Measurements from ENCODE around the gene FNBP1L. TPM values are rescaled to one million over a fixed set of nuclear protein-coding genes. Genes with fewer than 3 reads are reported as not detected.

Gene FNBP1L
- total and polyA plus RNA-seq, 10 of the 15 experiments (the other 5 are each of a cell fraction or from before 2014, with no cell fraction given), result 0.02 to 0.12 (median 0.07) TPM; not detected in 4

DNA sequence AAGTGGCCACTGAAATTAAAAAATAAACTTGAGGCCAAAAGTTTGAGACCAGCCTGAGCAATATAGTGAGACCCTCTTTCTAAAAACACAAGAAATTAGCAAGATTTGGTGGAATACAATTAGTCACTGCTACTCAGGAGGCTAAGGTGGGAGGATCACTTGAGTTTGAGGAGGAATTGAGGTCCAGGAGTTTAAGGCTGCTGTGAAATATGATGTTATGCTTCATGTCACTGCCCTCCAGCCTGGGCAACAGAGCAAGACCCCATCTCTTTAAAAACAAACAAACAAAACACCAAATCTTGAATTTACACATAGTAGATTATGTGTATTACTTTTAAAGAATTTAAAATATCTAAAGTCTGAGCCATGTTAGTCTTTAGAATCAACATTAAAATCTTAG lies 6.3 kb upstream of the FNBP1L start:
- FAIRE-seq (no peak), DNase-seq (ENCODE audit: low read depth, low spot score) (no peak), ATAC-seq (no peak)
- H3K4me3 ChIP-seq, result no peak overlapping the region
- peaks cover 0 to 2% of the 10 kb centered on the region in 2 experiments; a peak in 2 of 4 replicates for H3K27me3 ChIP-seq (replicated peaks in 1 of 2; ENCODE audit: control insufficient read depth in 2 of 2, insufficient read depth in 2 of 2, low read length in 1 of 2)
- ChIA-PET CTCF (no interaction called here), RAD21 (ENCODE audit: unreplicated experiment) (no interaction called here), SMC1A (ENCODE audit: uncharacterized antibody, unreplicated experiment) (interaction anchor here (0.6 to 1.2 kb wide), 2 partner anchors 372 to 1451 kb away, joined by 3 to 4 read pairs; no protein-coding TSS in a partner anchor), POLR2A (no interaction called here)
- TF ChIP-seq, protein P1, sequence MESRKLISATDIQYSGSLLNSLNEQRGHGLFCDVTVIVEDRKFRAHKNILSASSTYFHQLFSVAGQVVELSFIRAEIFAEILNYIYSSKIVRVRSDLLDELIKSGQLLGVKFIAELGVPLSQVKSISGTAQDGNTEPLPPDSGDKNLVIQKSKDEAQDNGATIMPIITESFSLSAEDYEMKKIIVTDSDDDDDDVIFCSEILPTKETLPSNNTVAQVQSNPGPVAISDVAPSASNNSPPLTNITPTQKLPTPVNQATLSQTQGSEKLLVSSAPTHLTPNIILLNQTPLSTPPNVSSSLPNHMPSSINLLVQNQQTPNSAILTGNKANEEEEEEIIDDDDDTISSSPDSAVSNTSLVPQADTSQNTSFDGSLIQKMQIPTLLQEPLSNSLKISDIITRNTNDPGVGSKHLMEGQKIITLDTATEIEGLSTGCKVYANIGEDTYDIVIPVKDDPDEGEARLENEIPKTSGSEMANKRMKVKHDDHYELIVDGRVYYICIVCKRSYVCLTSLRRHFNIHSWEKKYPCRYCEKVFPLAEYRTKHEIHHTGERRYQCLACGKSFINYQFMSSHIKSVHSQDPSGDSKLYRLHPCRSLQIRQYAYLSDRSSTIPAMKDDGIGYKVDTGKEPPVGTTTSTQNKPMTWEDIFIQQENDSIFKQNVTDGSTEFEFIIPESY (IDR thresholded peaks at IDR 0.05), result no peak
- TF ChIP-seq JUNB (IDR thresholded peaks at IDR 0.05) (no peak), BHLHE40 (IDR thresholded peaks at IDR 0.05; ENCODE audit: borderline replicate concordance in 1 of 2, low read depth in 2 of 2, low read length in 1 of 2) (no peak), EGR1 (IDR thresholded peaks at IDR 0.05; ENCODE audit: borderline replicate concordance in 1 of 2, low read depth in 2 of 2, low read length in 2 of 2) (no peak), ZNF622 (IDR thresholded peaks at IDR 0.05) (no peak), CBX5 (IDR thresholded peaks at IDR 0.05; ENCODE audit: low read depth) (no peak), TBL1XR1 (IDR thresholded peaks at IDR 0.05; ENCODE audit: low read depth, low read length) (no peak), NFIC (IDR thresholded peaks at IDR 0.05; ENCODE audit: low read depth, low read length) (no peak)
- TF ChIP-seq, protein P2, sequence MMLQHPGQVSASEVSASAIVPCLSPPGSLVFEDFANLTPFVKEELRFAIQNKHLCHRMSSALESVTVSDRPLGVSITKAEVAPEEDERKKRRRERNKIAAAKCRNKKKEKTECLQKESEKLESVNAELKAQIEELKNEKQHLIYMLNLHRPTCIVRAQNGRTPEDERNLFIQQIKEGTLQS (IDR thresholded peaks at IDR 0.05; ENCODE audit: borderline replicate concordance, extremely low read depth, low read depth, low read length), result no peak
- TF ChIP-seq, protein P3, sequence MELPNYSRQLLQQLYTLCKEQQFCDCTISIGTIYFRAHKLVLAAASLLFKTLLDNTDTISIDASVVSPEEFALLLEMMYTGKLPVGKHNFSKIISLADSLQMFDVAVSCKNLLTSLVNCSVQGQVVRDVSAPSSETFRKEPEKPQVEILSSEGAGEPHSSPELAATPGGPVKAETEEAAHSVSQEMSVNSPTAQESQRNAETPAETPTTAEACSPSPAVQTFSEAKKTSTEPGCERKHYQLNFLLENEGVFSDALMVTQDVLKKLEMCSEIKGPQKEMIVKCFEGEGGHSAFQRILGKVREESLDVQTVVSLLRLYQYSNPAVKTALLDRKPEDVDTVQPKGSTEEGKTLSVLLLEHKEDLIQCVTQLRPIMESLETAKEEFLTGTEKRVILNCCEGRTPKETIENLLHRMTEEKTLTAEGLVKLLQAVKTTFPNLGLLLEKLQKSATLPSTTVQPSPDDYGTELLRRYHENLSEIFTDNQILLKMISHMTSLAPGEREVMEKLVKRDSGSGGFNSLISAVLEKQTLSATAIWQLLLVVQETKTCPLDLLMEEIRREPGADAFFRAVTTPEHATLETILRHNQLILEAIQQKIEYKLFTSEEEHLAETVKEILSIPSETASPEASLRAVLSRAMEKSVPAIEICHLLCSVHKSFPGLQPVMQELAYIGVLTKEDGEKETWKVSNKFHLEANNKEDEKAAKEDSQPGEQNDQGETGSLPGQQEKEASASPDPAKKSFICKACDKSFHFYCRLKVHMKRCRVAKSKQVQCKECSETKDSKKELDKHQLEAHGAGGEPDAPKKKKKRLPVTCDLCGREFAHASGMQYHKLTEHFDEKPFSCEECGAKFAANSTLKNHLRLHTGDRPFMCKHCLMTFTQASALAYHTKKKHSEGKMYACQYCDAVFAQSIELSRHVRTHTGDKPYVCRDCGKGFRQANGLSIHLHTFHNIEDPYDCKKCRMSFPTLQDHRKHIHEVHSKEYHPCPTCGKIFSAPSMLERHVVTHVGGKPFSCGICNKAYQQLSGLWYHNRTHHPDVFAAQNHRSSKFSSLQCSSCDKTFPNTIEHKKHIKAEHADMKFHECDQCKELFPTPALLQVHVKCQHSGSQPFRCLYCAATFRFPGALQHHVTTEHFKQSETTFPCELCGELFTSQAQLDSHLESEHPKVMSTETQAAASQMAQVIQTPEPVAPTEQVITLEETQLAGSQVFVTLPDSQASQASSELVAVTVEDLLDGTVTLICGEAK (IDR thresholded peaks at IDR 0.05; ENCODE audit: borderline replicate concordance), result no peak
- TF ChIP-seq, protein P4, sequence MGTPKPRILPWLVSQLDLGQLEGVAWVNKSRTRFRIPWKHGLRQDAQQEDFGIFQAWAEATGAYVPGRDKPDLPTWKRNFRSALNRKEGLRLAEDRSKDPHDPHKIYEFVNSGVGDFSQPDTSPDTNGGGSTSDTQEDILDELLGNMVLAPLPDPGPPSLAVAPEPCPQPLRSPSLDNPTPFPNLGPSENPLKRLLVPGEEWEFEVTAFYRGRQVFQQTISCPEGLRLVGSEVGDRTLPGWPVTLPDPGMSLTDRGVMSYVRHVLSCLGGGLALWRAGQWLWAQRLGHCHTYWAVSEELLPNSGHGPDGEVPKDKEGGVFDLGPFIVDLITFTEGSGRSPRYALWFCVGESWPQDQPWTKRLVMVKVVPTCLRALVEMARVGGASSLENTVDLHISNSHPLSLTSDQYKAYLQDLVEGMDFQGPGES (IDR thresholded peaks at IDR 0.05), result no peak
- in situ Hi-C loops (cut with MboI), result loop anchor here (25.0 kb wide), 1 partner anchor 396 kb away; no protein-coding TSS in a partner anchor
- H3K4me2 ChIP-seq (ENCODE audit: control insufficient read depth, insufficient read depth), result no peak overlapping the region
- no peaks in the 10 kb centered on the region for H3K4me1 ChIP-seq (ENCODE audit: control insufficient read depth, insufficient read depth, low read length)
- no peak overlapping the region for H2AFZ ChIP-seq (ENCODE audit: control insufficient read depth, low read depth, low read length)
- H4K20me1 ChIP-seq (ENCODE audit: control insufficient read depth, insufficient read depth), result no peaks in the 10 kb centered on the region
- no peaks in the 10 kb centered on the region for H3K9me3 ChIP-seq (replicated peaks; ENCODE audit: control insufficient read depth, insufficient read depth, low read length)
- no peak overlapping the region for H3K27ac ChIP-seq (ENCODE audit: control insufficient read depth, insufficient read depth)
- no peak overlapping the region for H3K9ac ChIP-seq (ENCODE audit: control insufficient read depth, insufficient read depth, low read length)
- H3K79me2 ChIP-seq (ENCODE audit: control insufficient read depth, insufficient read depth, low read length), result no peaks in the 10 kb centered on the region
- intact Hi-C loops (cut with micrococcal nuclease; ENCODE audit: unreplicated experiment), result no loop called here
- H3K36me3 ChIP-seq (ENCODE audit: control insufficient read depth in 2 of 2, insufficient read depth in 2 of 2, low read length in 1 of 2), result no peaks in the 10 kb centered on the region
- BruUV-seq (replicated peaks), result no TSS peak

All from GM12878 (cell line).